CD4-positive, alpha-beta T cell treated with Interleukin-4 for 4 hours (primary cell): ENCODE results near the gene PTPN3.
"Not testable (repeated sequence)": the region's sequence is repeated elsewhere in the genome, so short reads cannot be mapped to it uniquely, and the experiment has no call there.

ENCODE experiments used
- DNase-seq: peaks from one replicate; pipeline ENCODE4 v3.0.0-alpha.2; 2020

PTPN3 gene

DNA sequence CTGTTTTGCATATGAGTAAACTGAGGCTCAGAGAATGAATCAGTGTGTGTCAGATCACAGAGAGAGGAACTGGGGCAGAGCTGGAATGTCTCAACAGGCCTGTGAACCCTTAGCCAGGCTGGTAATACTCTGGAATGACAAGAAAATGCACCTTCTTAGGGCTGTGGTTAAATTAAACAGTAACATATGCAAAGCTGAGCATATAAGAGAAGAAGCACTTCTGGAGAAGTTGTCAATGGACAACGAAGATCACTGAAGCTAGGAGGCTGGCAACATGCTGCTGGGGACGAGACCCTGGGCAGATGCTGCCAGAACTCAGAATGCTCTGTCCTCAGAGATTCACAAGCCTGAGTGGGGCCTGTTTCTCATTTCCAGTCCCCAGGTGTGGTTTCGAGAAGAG lies 112.6 kb downstream of the PTPN3 start:
- DNase-seq: no peak

DNA sequence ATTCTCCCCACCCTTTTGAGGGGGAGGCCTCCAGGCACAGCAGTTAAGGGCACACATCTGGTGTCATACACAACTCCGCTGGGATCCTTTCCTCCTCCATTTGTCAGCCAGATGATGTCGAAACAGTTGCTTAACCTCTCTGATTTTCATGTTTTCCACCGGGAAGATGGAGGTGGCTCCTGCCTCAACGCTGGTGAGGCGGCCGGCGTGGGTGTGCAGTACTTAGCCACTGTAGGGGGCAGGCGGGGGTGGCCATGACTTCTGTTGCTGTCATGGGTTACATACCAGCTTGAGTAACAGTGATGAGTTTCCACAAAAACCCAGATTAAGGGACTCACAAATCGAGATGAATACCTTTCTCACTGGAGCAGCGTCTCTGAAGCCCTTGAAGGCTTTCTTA lies 114.2 kb downstream of the PTPN3 start:
- no peak for DNase-seq

DNA sequence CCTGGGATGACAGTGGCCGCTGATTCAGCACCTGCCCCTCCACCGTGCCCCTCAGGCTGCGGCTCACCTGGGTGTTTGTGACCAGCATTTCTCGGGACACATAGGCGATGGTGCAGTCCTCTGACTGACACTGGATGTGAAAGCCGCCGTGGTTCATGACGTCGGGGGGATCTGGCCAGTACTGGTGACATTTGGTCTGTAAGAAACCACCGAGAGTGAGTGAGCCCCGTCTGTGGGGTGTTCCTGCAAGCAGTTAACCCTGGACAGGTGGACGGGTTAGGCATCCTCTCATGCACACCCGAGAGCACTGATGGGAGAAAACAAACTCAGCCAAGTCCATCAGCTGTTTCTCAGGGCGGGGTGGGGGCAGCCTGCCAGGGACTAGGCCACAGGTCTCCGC lies 114.8 kb downstream of the PTPN3 start:
- no peak for DNase-seq

DNA sequence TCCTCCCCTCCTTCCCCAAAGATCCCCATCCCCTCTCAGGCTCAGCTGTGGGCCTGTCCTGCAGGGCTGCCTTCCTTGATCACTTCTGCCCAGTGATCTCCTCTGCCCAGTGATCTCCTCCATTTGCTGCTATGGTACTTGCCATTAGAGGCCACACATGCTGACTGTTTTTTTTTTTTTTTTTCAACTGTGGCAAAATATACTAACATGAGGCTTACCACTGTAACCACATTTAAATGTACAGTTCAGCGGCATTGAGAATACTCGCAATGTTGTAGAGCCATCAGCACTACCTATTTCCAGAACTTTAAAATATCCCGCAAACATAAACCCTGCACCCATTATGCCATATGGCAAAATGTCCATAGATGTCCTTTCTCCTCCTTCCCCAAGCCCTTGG lies 115.5 kb downstream of the PTPN3 start:
- DNase-seq: no peak

DNA sequence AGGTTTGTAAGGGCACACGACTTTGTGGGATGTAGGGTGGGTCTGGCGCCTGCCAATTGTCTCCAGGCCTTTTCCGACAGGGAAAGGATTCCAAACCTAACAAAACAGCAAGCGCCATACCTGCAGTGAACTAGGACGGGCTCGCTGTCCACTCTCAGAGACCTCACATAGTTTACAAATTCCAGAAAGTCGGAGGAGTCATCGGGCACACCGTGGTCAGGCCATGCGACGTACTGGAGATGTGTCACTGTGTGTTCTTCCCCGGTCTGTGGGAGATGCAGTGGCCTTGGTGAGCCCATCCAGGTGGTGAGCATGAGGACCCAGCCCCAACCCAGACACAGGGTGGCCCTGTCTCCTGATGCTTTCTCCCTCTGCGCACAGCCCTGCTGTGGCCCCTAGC lies 115.9 kb downstream of the PTPN3 start:
- DNase-seq: no peak

DNA sequence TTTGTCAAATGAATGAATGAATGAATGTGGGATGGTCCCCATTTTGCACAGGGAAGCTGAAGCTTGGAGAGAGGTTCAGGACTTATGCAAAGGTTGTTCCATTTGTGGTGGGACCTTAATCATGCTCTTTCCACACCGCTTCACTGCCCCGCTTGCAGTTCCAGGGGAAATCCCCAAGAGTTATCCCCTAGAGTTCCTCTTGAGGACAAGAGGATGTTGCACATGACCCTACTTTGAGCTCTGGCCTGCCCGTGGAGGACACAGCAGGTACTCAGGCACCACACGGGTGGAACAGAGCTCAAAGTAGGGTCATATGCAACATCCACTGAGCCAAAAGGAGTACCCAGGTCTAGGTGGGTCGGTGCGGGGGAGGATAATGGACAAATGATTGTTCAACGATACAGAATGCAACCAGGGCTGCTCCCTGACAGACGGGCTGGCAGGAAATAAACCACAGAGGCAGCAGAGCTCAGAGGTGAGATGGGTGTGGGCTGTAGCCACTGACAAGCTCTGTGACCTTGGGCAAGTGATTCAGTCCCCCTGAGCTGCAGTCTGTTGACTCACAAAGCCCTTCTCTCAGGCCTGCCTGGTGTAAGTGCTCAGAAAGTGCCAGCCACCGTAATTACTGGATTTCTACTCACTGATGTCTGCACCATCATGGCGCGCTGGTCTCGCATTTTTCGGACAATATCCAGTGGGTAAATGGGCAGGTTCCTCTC lies 116.9 kb downstream of the PTPN3 start:
- DNase-seq: no peak

DNA sequence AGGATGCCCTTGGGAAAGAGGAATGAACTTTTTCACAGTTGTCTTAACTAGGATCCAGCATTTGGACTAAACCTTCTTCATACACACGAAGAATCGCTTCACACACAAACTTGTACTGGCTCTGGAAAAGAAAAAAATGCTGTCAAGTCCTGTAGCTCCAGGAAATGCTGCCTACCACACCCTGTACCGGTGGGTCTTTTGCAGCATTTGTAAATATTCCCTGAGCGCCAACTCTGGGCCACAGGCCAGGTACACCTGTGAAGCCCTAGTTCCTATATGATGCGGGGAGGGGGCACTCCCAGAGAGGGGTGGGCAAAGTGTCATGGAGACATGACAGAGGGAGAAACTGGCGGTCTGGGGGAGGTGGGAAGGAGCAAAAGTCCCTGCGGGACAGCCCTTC lies 118.6 kb downstream of the PTPN3 start:
- DNase-seq: no peak

DNA sequence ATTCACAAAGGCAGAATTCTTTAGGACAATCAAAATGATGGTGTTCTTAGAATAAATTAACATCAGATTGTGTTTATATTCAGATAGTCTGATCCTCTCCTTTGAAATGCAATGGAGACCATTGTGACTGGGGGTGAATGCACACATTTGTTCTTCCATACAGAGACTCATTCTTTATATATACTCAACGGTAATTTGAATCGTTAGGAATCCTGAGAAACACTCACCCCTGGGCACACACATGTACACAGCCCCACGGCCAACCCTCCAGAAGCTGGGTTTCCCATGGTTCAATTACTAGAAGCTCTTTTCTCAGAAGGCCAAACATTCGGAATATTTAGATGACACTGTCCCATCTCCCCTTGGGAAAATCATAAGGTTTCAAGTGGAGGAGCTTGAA lies 119.8 kb downstream of the PTPN3 start:
- DNase-seq: no peak

DNA sequence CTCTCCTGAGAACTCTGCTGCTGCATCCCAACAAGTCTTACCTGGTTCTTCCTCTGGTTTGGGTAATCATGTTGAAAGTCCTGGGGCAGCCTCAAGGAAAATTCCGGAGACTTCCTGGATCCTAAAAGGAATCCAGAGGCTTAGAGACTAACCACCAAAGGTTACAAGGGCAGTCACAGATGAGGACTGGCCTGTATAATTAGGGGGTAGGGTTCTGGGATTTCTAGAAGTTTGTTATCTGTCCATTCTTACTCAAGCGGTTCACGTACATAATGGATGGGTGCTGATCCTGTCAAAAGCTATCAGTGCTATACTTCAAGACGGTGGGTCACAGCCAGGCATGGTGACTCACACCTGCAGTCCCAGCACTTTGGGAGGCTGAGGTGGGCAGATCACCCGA lies 125.9 kb downstream of the PTPN3 start:
- no peak for DNase-seq

DNA sequence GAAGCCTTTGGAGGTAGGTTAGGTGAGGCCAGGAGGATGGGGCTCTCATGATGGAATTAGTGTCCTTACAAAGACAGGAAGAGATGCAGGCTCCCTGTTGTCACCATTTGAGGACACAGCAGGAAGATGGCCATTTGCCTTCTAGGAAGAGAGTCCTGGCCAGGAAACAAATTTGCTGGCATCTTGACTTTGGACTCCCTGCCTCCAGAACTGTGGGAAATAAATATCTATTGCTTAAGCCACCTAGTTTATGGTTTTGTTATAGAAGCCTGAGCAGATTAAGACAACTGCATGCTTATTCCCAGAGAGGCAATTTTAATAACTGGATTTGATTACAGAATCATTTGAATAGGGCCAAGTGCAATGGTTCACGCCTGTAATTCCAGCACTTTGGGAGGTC lies 126.7 kb downstream of the PTPN3 start:
- no peak for DNase-seq

DNA sequence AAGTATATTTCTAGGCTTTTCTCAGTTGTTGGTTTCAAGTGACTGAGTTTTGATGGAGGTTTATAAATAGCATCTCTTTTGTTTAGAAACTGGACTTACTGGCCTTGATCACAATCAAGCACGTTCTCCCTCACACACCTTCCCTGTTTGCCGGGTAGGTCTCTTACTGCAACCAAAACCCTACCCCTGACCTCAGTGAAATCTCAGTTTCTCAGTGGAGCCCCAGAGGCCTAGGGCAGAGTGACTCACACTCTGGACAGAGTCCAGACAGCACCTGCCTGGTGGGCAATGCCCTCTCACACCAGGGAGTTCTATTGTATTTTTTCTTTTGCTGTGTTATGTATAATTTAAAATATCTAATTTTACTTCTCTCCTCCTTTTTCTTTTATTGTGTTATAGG lies 128.8 kb downstream of the PTPN3 start:
- no peak for DNase-seq

DNA sequence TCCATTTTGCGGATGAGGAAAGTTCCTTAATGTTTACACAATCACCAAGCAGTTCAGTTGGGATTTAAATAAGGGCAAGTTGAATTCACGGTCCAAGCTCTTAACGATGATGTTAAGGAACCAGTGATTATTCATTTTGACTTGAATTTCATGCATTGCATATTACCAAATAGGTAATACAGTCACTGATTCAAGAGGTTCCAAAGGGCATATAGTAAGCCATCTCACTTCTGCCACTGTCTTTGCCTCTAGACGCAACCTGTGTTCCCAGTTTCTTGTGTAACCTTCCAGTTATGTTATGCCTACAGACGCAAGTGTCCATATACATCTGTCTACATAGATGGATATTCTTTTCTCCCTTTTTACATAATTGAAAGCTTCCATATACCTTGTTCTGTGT lies 137.3 kb downstream of the PTPN3 start:
- DNase-seq: no peak

DNA sequence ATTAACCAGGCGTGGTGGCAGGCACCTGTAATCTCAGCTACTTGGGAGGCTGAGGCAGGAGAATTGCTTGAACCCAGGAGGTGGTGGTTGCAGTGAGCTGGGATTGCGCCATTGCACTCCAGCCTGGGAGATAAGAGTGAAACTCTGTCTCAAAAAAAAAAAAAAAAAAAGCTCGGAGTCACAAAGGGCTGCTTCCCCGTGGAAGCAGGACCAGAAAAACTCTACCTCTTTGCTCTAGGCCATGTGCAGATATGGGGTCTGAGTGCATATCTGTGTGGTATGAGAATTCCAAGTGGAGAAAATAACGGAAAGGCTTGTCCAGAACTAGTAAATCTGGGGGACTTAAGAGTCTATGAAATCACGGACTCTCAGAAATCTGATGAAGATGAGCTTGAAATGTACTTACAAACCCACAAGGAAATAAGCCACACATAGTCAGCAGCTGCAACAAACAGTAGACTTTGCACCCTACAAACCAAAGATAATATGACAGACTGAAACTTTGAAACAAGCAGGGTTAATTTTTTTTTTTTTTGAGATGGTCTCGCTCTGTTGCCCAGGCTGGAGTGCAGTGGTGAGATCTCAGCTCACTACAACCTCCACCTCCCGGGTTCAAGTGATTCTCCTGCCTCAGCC lies 139.0 kb downstream of the PTPN3 start:
- not testable (repeated sequence) for DNase-seq

DNA sequence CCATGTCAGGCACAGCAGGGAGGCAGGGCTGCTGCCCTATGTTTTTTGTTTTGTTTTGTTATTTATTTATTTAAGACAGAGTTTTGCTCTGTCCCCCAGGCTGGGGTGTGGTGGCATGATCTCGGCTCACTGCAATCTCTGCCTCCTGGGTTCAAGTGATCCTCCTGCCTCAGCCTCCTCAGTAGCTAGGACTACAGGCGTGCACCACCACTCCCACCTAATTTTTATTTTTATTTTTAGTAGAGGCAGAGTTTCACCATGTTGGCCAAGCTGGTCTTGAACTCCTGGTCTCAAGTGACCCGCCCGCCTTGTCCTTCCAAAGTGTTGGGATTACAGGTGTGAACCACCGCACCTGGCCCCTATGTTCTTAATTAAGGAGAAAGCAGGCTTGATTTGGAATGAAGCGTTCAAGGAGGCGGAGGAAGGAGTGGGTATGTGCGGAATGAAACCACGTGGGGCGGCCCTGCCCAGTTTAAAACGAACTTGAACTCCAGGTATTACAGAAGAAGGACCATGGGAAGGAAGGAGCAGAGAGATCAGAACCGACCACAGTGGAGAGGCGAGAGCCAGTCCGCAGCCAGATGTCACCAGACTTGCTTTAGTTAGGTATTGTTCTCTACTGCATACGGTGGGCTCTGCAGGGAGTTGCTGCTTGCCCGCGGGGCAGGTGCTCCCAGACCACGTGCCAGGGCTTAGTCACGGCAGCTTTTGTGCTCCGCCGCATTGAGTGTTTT lies 142.4 kb downstream of the PTPN3 start:
- no peak for DNase-seq

DNA sequence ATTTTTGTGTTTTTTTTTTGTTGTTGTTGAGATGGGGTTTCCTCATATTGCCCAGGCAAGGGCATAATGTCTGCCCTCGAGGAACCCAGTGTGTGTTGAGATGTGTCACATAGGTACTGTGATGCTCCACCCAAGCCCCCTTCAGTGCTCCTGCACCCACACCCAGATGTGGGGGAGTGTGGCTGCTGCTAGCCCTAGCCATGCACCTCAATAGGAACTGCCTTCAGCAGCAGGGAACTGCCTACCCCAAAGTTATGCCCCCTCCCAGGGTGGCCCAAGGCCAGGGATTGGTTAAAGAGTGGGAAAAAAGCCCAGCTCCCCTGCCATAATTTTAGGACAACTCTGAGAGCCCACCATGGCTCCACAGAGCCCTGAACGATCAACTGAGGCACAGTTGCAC lies 143.9 kb downstream of the PTPN3 start:
- DNase-seq: no peak

DNA sequence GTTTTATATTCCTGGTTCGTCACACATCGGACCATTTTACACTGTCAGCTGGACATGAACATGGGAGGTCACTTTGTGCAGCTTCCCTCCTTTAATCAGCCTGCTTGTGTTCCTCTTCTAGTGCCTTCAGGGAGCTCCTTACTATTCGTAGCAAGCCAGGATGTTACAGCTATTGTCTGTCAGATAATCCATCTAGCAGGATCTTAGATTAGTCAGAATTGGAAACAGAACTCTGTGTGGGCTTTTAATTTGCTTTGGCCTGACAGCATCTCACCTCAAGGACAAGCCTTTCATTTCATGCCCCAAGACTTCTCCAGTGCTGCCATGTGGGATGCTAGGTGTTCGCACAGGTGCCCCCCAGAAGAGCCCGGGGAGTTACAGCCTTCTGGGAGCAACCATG lies 147.1 kb downstream of the PTPN3 start:
- DNase-seq: no peak

DNA sequence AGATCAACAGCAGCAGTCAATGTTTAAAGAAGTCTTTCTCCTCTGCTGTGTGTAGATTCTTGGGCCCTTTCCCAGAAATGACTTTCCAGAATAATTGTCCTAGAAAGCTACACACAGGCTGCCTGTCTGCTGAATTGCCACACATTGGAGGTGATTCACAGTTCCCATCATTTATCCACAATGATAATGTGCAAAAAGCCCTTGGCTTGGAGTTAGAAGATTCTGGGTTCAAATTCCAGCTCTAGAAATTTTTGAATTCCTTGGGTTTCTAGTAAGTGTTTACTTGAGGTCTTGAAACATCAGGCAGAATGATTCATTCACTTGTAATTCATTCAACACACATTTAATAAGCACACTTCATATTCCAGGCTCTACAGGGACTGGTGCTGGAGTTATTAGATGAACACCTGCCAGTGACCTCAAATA lies 148.7 kb downstream of the PTPN3 start:
- no peak for DNase-seq

DNA sequence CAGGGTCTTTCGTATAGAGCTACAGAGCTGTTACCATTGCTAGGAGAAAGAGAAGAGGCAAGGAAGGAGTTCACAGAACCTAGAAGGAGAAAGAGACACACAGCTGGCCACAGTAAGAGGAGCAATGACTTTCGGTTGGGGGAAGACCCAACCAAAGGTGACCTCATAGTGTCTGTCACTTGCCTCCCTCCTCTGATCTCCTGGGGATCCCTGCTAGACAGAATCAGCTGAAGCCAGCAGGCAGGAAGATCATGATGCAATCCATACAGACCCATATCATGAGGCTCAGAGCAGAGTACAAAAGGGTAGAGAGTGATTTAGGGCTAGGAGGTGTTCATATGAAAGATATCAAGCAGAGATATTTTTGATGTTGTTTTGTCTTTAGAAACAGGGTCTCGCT lies 151.2 kb downstream of the PTPN3 start:
- no peak for DNase-seq

DNA sequence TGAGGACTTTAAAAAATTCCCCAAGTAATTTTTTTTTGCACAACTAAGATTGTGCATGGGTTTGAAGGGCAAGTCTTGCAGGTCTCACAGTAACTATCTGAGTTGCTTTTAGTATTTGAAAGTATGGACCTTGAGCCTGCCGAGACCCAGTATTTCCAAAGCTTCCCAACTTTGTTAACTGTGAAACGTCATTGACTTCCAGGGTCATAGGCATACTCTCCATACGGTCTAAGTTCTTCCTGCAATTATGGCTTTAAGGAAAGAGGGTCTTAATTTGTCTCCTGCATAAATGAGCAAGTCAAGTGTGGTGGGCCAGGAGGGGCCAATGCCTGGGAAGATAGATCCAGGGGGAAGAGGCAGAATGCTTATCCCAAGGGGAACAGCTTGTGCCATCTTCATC lies 153.2 kb downstream of the PTPN3 start:
- no peak for DNase-seq

DNA sequence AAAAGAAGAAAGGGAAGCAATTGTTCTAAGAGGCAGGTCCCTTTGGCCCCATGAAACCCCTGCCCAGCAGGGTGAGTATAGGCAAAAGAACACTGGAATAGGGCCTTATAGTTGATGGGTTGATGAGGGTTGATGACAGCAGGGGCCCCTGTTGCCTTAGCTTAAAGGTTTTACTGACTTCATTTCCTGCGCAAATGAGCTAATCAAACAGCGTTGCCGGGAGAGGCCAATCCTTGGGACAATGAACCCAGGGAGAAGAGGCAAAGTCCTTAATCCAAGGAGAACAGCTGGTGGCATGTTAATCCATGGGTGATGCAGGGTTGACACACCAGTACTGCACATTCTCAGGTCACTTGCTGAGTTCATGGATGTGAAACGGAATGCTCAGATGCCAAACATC lies 155.2 kb downstream of the PTPN3 start:
- DNase-seq: no peak

DNA sequence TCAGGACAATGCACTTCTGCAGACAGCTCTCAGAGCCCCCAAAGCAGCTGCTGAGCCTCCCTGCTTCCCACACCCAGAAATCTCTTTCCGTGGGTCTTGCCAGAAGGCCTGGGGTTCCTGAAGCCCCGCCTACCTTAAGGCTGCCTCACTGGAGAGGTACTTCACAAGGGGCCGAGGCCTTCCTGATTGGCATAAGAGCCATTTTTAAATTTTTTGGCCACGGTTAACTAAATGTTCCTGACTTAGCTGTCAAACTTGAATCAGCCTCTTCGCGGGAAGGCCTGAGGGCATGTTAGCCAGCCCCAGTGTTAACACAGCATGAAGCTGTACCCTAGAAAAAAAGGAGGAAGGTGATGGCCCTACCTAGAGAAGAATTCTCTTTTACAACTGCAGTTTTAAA lies 156.5 kb downstream of the PTPN3 start:
- no peak for DNase-seq

DNA sequence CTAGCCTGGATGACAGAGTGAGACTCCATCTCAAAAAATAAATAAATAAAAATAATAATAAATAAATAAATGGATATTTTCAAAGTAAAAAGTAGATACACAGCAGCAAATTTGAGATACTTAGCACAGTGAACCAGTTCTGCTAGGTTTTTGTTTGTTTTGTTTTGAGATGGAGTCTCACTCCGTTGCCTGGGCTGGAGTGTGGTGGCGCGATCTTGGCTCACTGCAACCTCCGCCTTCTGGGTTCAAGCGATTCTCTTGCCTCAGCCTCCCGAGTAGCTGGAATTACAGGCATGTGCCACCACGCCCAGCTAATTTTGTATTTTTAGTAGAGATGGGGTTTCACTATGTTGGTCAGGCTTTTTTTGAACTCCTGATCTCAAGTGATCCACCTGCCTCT lies 157.1 kb downstream of the PTPN3 start:
- DNase-seq: not testable (repeated sequence)

DNA sequence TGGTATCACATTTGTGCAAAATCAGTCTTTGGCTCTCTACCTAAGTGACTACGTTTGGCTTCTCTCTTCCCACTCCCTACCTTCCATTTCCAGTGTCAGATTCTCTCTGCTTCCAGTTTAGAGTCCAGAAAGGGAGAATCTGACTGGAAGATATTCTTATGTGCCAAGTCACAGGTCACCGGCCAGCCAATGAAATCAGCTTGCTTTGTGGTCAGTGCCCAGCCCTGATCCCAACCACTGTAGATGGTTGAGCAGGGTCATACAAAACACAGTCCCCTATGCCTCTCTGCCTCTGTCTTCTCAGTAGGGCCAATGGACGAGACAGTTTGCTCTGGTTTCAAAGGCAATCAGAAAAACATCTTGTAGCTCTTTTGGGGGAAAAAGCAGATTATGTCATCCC lies 161.7 kb downstream of the PTPN3 start:
- DNase-seq: no peak

DNA sequence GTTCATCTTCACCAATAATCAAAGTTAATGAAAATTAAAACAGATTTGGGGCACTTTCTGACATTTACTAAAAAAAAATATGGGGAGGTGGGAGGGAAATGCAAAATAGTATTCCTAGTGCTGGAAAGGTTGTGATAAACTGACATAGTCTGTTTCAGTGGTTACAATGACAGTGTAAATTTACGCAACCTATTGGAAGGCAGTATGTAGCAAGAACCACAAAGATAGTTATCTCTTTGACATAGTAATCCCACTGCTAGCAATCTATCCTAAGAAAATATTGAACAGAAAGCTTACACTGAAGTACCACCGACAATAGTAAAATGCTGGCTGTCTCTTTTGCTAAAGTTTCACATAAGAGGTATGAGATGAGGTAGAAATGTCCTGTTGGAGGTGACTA lies 162.2 kb downstream of the PTPN3 start:
- DNase-seq: no peak
